Measurements from ENCODE around the gene HAPLN2.
A peak's percentile ranks its signal among the peaks of the same experiment; 100 is the strongest.

The HAPLN2 gene

DNA sequence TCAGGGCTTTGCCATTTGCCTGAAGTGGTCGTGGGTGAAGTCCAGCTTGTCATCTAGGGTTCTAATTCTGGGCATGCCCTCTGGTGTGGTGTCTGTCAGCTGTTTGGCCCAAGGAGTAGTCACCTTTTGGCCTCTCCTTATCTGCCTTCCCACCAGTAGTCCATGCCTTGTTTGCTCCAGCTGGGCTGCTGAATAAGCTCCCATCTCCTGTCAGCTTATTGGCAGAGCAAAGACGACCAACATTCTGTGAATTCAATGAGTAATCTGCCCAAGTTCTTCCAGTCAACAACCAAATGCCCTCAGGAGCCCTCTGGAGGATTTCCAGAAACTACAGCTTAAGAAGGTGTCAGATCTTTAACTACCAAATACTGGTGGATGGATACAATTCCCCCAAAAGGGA, 29.7 kb downstream of the HAPLN2 start:
- H3K4me1 ChIP-seq (ENCODE audit: insufficient read depth, low read length) = peaks cover 2% of the 10 kb centered on the region; the same call in 1 of the 2 replicates
- H3K4me2 ChIP-seq (ENCODE audit: insufficient read depth, low read length) = no peak overlapping the region
- no peak overlapping the region for H3K27ac ChIP-seq (ENCODE audit: low read length)
- no peak for DNase-seq
- H3K9me3 ChIP-seq (ENCODE audit: insufficient read depth, low read length, severe bottlenecking) = no peaks in the 10 kb centered on the region
- H3K79me2 ChIP-seq (ENCODE audit: insufficient read depth, low read length) = no peaks in the 10 kb centered on the region
- TF ChIP-seq, protein P1, sequence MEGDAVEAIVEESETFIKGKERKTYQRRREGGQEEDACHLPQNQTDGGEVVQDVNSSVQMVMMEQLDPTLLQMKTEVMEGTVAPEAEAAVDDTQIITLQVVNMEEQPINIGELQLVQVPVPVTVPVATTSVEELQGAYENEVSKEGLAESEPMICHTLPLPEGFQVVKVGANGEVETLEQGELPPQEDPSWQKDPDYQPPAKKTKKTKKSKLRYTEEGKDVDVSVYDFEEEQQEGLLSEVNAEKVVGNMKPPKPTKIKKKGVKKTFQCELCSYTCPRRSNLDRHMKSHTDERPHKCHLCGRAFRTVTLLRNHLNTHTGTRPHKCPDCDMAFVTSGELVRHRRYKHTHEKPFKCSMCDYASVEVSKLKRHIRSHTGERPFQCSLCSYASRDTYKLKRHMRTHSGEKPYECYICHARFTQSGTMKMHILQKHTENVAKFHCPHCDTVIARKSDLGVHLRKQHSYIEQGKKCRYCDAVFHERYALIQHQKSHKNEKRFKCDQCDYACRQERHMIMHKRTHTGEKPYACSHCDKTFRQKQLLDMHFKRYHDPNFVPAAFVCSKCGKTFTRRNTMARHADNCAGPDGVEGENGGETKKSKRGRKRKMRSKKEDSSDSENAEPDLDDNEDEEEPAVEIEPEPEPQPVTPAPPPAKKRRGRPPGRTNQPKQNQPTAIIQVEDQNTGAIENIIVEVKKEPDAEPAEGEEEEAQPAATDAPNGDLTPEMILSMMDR (IDR thresholded peaks at IDR 0.05; ENCODE audit: borderline replicate concordance, extremely low read depth, low read length, poor library complexity, severe bottlenecking) = no peak
- no peak for TF ChIP-seq EZH2 (IDR thresholded peaks at IDR 0.05; ENCODE audit: borderline replicate concordance, low read depth, low read length, severe bottlenecking)
- peaks cover 12% of the 10 kb centered on the region for H4K20me1 ChIP-seq (ENCODE audit: insufficient read depth, low read length)
- H3K36me3 ChIP-seq (ENCODE audit: insufficient read depth, low read length) = no peaks in the 10 kb centered on the region
- H3K27me3 ChIP-seq (ENCODE audit: insufficient read depth, low read length, poor library complexity) = no peaks in the 10 kb centered on the region
- no peak for ATAC-seq (ENCODE audit: insufficient read depth, low read depth)
- no peak overlapping the region for H2AFZ ChIP-seq (ENCODE audit: low read depth, low read length)
- no peak overlapping the region for H3K9ac ChIP-seq (ENCODE audit: low read depth, low read length)
- H3K4me3 ChIP-seq (ENCODE audit: low read depth in 1 of 2, low read length in 2 of 2) = no peak overlapping the region

DNA sequence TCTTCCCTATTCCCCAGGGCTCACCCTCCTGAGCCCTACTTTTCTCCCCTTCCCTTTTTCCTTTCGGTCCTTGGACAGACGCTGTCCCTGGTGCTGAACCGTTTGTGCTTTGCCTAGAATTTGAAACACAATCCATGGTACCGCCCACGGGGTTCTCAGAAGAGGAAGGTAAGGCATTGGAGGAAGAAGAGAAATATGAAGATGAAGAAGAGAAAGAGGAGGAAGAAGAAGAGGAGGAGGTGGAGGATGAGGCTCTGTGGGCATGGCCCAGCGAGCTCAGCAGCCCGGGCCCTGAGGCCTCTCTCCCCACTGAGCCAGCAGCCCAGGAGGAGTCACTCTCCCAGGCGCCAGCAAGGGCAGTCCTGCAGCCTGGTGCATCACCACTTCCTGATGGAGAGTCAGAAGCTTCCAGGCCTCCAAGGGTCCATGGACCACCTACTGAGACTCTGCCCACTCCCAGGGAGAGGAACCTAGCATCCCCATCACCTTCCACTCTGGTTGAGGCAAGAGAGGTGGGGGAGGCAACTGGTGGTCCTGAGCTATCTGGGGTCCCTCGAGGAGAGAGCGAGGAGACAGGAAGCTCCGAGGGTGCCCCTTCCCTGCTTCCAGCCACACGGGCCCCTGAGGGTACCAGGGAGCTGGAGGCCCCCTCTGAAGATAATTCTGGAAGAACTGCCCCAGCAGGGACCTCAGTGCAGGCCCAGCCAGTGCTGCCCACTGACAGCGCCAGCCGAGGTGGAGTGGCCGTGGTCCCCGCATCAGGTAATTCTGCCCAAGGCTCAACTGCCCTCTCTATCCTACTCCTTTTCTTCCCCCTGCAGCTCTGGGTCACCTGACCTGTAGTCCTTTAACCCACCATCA, 33.1 kb downstream of the HAPLN2 start:
- peaks cover 4% of the 10 kb centered on the region for H3K4me1 ChIP-seq (ENCODE audit: insufficient read depth, low read length)
- peak; percentile 71 for ATAC-seq (ENCODE audit: insufficient read depth, low read depth)

DNA sequence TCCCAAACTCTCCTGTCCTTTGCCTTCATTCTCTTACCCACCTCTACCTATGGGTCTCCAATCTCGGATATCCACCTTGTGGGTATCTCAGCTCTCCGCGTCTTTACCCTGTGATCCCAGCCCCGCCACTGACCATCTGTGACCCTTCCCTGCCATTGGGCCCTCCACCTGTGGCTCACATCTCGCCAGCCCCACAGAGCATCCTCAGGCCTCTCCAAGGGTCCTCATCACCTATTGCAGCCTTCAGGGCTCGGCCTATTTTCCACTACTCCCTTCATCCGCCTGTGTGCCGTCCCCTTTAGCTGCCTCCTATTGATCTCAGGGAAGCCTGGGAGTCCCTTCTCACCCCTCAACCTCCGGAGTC, 33.8 kb downstream of the HAPLN2 start:
- H3K36me3 ChIP-seq (ENCODE audit: insufficient read depth, low read length) = no peaks in the 10 kb centered on the region
- H3K27ac ChIP-seq (ENCODE audit: low read length) = no peak overlapping the region
- no peaks in the 10 kb centered on the region for H3K79me2 ChIP-seq (ENCODE audit: insufficient read depth, low read length)
- H3K4me3 ChIP-seq (ENCODE audit: low read depth in 1 of 2, low read length in 2 of 2) = no peak overlapping the region
- peaks cover 8% of the 10 kb centered on the region for H3K4me1 ChIP-seq (ENCODE audit: insufficient read depth, low read length)
- H2AFZ ChIP-seq (ENCODE audit: low read depth, low read length) = no peak overlapping the region
- H4K20me1 ChIP-seq (ENCODE audit: insufficient read depth, low read length) = peaks cover 22% of the 10 kb centered on the region; the same call in 1 of the 2 replicates
- no peak for DNase-seq
- H3K27me3 ChIP-seq (ENCODE audit: insufficient read depth, low read length, poor library complexity) = peaks cover 4% of the 10 kb centered on the region
- no peak overlapping the region for H3K4me2 ChIP-seq (ENCODE audit: insufficient read depth, low read length)
- no peaks in the 10 kb centered on the region for H3K9me3 ChIP-seq (ENCODE audit: insufficient read depth, low read length, severe bottlenecking)
- TF ChIP-seq, protein P1 (IDR thresholded peaks at IDR 0.05; ENCODE audit: borderline replicate concordance, extremely low read depth, low read length, poor library complexity, severe bottlenecking) = no peak
- no peak for TF ChIP-seq EZH2 (IDR thresholded peaks at IDR 0.05; ENCODE audit: borderline replicate concordance, low read depth, low read length, severe bottlenecking)
- H3K9ac ChIP-seq (ENCODE audit: low read depth, low read length) = no peak overlapping the region
- no peak for ATAC-seq (ENCODE audit: insufficient read depth, low read depth)

More for the DNA sequence above, 33.1 kb downstream of the HAPLN2 start:
- no peak overlapping the region for H2AFZ ChIP-seq (ENCODE audit: low read depth, low read length)
- H3K4me3 ChIP-seq (ENCODE audit: low read depth in 1 of 2, low read length in 2 of 2) = no peak overlapping the region
- no peak overlapping the region for H3K4me2 ChIP-seq (ENCODE audit: insufficient read depth, low read length)
- H4K20me1 ChIP-seq (ENCODE audit: insufficient read depth, low read length) = peaks cover 21% of the 10 kb centered on the region; the same call in 1 of the 2 replicates
- TF ChIP-seq, protein P1 (IDR thresholded peaks at IDR 0.05; ENCODE audit: borderline replicate concordance, extremely low read depth, low read length, poor library complexity, severe bottlenecking) = no peak
- H3K27me3 ChIP-seq (ENCODE audit: insufficient read depth, low read length, poor library complexity) = peaks cover 4% of the 10 kb centered on the region
- no peaks in the 10 kb centered on the region for H3K79me2 ChIP-seq (ENCODE audit: insufficient read depth, low read length)
- no peaks in the 10 kb centered on the region for H3K9me3 ChIP-seq (ENCODE audit: insufficient read depth, low read length, severe bottlenecking)
- DNase-seq = peak; percentile 64
- no peak overlapping the region for H3K27ac ChIP-seq (ENCODE audit: low read length)
- H3K9ac ChIP-seq (ENCODE audit: low read depth, low read length) = no peak overlapping the region
- no peaks in the 10 kb centered on the region for H3K36me3 ChIP-seq (ENCODE audit: insufficient read depth, low read length)

All from DND-41 (cell line).